ENCODE results near the gene GLB1L3.

DNA sequence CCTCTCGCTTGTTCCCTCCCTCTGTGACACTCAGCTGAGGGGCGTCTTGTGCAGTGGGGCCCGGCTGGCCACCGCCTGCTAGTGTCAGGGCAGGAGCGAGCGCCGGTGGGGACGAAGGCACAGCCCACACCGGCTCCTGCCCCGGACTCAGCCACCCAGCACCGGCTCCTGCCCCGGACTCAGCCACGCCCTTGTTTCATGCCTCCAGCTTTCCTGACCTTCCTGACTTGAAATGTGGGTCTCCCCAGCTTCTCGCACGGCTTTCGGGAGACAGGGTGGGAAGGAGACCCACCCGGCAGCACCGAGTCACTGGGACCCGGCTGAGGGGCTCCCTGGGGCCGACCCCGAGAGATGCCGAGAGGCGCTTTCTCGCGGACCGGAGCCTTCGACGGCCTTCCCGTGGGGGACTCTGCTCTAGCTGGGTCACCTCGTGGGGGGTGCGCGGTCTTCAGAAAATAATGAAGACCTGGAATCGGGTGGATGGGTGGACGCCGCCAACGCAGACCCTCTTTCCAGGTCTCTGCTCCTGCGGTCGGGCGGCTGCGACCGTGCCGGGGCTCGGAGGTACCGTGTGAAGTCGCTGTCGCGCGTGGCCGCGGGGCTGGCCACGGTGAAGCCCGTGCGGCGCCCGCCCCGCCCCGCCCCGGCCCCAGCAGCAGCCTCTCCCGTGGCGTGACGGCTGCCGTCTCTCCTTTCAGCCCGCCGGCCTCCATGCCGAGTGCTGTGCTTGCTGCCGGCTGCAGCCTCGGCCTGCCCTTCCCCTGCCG lies 65.8 kb downstream of the GLB1L3 start:
- TF ChIP-seq, protein P1, sequence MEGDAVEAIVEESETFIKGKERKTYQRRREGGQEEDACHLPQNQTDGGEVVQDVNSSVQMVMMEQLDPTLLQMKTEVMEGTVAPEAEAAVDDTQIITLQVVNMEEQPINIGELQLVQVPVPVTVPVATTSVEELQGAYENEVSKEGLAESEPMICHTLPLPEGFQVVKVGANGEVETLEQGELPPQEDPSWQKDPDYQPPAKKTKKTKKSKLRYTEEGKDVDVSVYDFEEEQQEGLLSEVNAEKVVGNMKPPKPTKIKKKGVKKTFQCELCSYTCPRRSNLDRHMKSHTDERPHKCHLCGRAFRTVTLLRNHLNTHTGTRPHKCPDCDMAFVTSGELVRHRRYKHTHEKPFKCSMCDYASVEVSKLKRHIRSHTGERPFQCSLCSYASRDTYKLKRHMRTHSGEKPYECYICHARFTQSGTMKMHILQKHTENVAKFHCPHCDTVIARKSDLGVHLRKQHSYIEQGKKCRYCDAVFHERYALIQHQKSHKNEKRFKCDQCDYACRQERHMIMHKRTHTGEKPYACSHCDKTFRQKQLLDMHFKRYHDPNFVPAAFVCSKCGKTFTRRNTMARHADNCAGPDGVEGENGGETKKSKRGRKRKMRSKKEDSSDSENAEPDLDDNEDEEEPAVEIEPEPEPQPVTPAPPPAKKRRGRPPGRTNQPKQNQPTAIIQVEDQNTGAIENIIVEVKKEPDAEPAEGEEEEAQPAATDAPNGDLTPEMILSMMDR (IDR thresholded peaks at IDR 0.05): no peak
- no peak for TF ChIP-seq POLR2A (IDR thresholded peaks at IDR 0.05)

All from right lobe of liver (tissue), 4 donors.